ENCODE results near the gene PSORS1C2.

Gene PSORS1C2

GRCh38 chr6:31103136-31103535 is 35.7 kb downstream of the PSORS1C2 start:
- Histone ChIP-seq H3K79me2 (ENCODE audit: insufficient read depth, low read length) (no peaks in the 10 kb centered on the region), H3K27ac (ENCODE audit: low read length) (no peak overlapping the region), H3K27me3 (ENCODE audit: insufficient read depth, low read length, poor library complexity) (no peaks in the 10 kb centered on the region), H2AFZ (ENCODE audit: low read depth, low read length) (no peak overlapping the region), H4K20me1 (ENCODE audit: insufficient read depth, low read length) (no peaks in the 10 kb centered on the region), H3K4me1 (ENCODE audit: insufficient read depth, low read length) (no peaks in the 10 kb centered on the region), H3K4me3 (ENCODE audit: low read depth in 1 of 2, low read length in 2 of 2) (no peak overlapping the region), H3K9ac (ENCODE audit: low read depth, low read length) (no peak overlapping the region), H3K4me2 (ENCODE audit: insufficient read depth, low read length) (no peak overlapping the region), H3K9me3 (ENCODE audit: insufficient read depth, low read length, severe bottlenecking) (no peaks in the 10 kb centered on the region), H3K36me3 (ENCODE audit: insufficient read depth, low read length) (no peaks in the 10 kb centered on the region)
- DNase-seq = no peak
- ATAC-seq (ENCODE audit: insufficient read depth, low read depth) = no peak
- TF ChIP-seq CTCF (IDR thresholded peaks at IDR 0.05; ENCODE audit: borderline replicate concordance, extremely low read depth, low read length, poor library complexity, severe bottlenecking) (no peak), EZH2 (IDR thresholded peaks at IDR 0.05; ENCODE audit: borderline replicate concordance, low read depth, low read length, severe bottlenecking) (no peak)

DNA sequence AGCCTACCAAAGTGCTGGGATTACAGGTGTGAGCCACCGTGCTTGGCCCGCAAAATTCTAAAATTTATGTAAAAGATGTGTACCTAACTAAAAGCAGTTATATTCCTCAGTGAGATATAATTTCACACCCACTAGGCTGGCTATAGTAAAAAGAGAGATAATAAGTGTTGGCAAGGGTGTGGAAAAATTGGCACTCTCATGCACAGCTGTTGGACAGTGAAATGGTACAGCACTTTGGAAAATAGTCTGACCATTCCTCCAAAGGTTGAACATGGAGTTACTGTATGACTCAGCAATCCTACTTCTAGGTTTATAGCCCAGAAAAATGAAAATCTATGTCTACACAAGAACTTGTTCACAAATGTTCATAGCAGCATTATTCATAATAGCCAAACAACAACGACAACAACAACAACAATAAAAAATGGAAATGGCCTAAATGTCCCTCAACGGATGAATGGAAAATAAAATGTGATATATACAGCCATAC is 40.4 kb downstream of the PSORS1C2 start:
- Histone ChIP-seq H3K9ac (ENCODE audit: low read depth, low read length) (no peak overlapping the region), H3K36me3 (ENCODE audit: insufficient read depth, low read length) (no peaks in the 10 kb centered on the region), H3K4me1 (ENCODE audit: insufficient read depth, low read length) (peaks cover 14% of the 10 kb centered on the region), H3K9me3 (ENCODE audit: insufficient read depth, low read length, severe bottlenecking) (no peaks in the 10 kb centered on the region), H3K79me2 (ENCODE audit: insufficient read depth, low read length) (no peaks in the 10 kb centered on the region), H2AFZ (ENCODE audit: low read depth, low read length) (no peak overlapping the region), H3K4me3 (ENCODE audit: low read depth in 1 of 2, low read length in 2 of 2) (no peak overlapping the region), H4K20me1 (ENCODE audit: insufficient read depth, low read length) (no peaks in the 10 kb centered on the region), H3K4me2 (ENCODE audit: insufficient read depth, low read length) (no peak overlapping the region), H3K27me3 (ENCODE audit: insufficient read depth, low read length, poor library complexity) (no peaks in the 10 kb centered on the region), H3K27ac (ENCODE audit: low read length) (no peak overlapping the region)
- TF ChIP-seq EZH2 (IDR thresholded peaks at IDR 0.05; ENCODE audit: borderline replicate concordance, low read depth, low read length, severe bottlenecking) (no peak), CTCF (IDR thresholded peaks at IDR 0.05; ENCODE audit: borderline replicate concordance, extremely low read depth, low read length, poor library complexity, severe bottlenecking) (no peak)
- ATAC-seq (ENCODE audit: insufficient read depth, low read depth) (no peak), DNase-seq (no peak)

GRCh38 chr6:31096656-31097055 is 42.2 kb downstream of the PSORS1C2 start:
- DNase-seq = no peak
- Histone ChIP-seq H3K79me2 (ENCODE audit: insufficient read depth, low read length) (no peaks in the 10 kb centered on the region), H4K20me1 (ENCODE audit: insufficient read depth, low read length) (no peaks in the 10 kb centered on the region), H3K27ac (ENCODE audit: low read length) (no peak overlapping the region), H3K9me3 (ENCODE audit: insufficient read depth, low read length, severe bottlenecking) (no peaks in the 10 kb centered on the region), H3K4me2 (ENCODE audit: insufficient read depth, low read length) (no peak overlapping the region), H3K4me3 (ENCODE audit: low read depth in 1 of 2, low read length in 2 of 2) (no peak overlapping the region), H2AFZ (ENCODE audit: low read depth, low read length) (no peak overlapping the region), H3K4me1 (ENCODE audit: insufficient read depth, low read length) (peaks cover 14% of the 10 kb centered on the region), H3K27me3 (ENCODE audit: insufficient read depth, low read length, poor library complexity) (no peaks in the 10 kb centered on the region), H3K36me3 (ENCODE audit: insufficient read depth, low read length) (no peaks in the 10 kb centered on the region), H3K9ac (ENCODE audit: low read depth, low read length) (no peak overlapping the region)
- TF ChIP-seq EZH2 (IDR thresholded peaks at IDR 0.05; ENCODE audit: borderline replicate concordance, low read depth, low read length, severe bottlenecking) = no peak
- TF ChIP-seq CTCF (IDR thresholded peaks at IDR 0.05; ENCODE audit: borderline replicate concordance, extremely low read depth, low read length, poor library complexity, severe bottlenecking) = no peak
- ATAC-seq (ENCODE audit: insufficient read depth, low read depth) = no peak

GRCh38 chr6:31096215-31096614 is 42.7 kb downstream of the PSORS1C2 start:
- no peak for ATAC-seq (ENCODE audit: insufficient read depth, low read depth)
- Histone ChIP-seq H3K36me3 (ENCODE audit: insufficient read depth, low read length) (no peaks in the 10 kb centered on the region), H3K4me3 (ENCODE audit: low read depth in 1 of 2, low read length in 2 of 2) (no peak overlapping the region)

More at GRCh38 chr6:31096215-31096614, 42.7 kb downstream of the PSORS1C2 start:
- H3K27ac ChIP-seq (ENCODE audit: low read length) = no peak overlapping the region
- H3K4me1 ChIP-seq (ENCODE audit: insufficient read depth, low read length) = peaks cover 14% of the 10 kb centered on the region
- no peak overlapping the region for H3K4me2 ChIP-seq (ENCODE audit: insufficient read depth, low read length)
- H4K20me1 ChIP-seq (ENCODE audit: insufficient read depth, low read length) = no peaks in the 10 kb centered on the region
- no peak for DNase-seq
- no peak overlapping the region for H3K9ac ChIP-seq (ENCODE audit: low read depth, low read length)
- no peak overlapping the region for H2AFZ ChIP-seq (ENCODE audit: low read depth, low read length)
- H3K9me3 ChIP-seq (ENCODE audit: insufficient read depth, low read length, severe bottlenecking) = no peaks in the 10 kb centered on the region
- no peak for TF ChIP-seq CTCF (IDR thresholded peaks at IDR 0.05; ENCODE audit: borderline replicate concordance, extremely low read depth, low read length, poor library complexity, severe bottlenecking)
- TF ChIP-seq EZH2 (IDR thresholded peaks at IDR 0.05; ENCODE audit: borderline replicate concordance, low read depth, low read length, severe bottlenecking) = no peak
- no peaks in the 10 kb centered on the region for H3K79me2 ChIP-seq (ENCODE audit: insufficient read depth, low read length)
- H3K27me3 ChIP-seq (ENCODE audit: insufficient read depth, low read length, poor library complexity) = no peaks in the 10 kb centered on the region
